Right lobe of liver (tissue), 4 donors: Measurements from ENCODE around the gene DNAJB8.

ENCODE experiments used
- POLR2A ChIP-seq: fragments of 450-650 bp; IDR thresholded peaks from one replicate; pipeline ENCODE4 v1.6.1; 2017; ENCODE audit warnings: antibody characterized with exemption, mild to moderate bottlenecking
- TF ChIP-seq, protein P1 (sequence below), 4 donors: fragments of 200-600 bp in 3 of 4; fragments of 450-650 bp in 1 of 4; IDR thresholded peaks; one replicate each; pipeline versions ENCODE4 v1.5.1 to v1.8.0; 2016 to 2022; ENCODE audit warnings: antibody characterized with exemption in 4 of 4, mild to moderate bottlenecking in 2 of 4
- donor health status: DM: no; HTN: no; CAD: no.
- donor health status: DM: no; HTN: no; CAD: no.
- donor health status: DM: no; HTN: yes; CAD: no.

DNA sequence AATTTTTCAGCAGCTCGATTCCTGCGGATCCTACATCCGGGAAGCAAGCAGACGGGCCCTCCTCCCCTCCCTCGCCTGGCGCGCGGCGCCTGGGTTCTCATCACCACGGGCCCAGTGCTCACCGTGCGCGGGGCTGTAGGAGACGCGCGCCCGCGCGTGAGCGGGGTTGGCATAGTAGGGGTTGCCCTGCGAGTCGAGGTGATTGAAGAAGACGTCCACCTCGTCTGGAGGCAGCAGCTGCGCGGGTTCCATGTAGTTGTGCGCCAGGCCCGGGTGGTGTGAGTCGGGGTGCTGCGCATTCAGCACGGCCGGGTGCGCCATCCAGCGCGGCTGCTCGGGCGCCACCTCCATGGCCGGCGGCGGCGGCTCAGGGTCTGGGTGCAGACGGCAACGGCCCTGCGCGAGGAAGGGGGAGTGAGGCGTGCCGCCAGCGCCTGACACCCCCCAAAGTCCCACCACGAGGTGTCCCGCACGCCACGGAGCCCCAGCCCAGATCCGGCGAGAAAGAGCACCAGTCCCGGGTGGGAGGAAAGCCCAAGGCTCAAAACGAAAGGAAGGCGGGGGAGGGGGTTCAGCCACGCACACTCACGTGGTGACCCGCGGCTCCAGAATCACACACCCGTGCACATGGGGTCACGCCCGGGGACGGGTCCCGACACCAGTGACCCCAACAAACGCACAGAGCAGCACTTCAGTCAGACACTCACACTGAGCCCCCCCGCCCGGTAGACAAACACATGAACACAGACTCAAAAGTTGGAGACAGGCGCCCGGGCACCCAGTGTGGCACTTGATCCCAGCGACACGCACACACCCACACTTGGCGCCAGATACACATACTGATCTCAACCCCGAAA lies 20.2 kb upstream of the DNAJB8 start:
- TF ChIP-seq, protein P1, sequence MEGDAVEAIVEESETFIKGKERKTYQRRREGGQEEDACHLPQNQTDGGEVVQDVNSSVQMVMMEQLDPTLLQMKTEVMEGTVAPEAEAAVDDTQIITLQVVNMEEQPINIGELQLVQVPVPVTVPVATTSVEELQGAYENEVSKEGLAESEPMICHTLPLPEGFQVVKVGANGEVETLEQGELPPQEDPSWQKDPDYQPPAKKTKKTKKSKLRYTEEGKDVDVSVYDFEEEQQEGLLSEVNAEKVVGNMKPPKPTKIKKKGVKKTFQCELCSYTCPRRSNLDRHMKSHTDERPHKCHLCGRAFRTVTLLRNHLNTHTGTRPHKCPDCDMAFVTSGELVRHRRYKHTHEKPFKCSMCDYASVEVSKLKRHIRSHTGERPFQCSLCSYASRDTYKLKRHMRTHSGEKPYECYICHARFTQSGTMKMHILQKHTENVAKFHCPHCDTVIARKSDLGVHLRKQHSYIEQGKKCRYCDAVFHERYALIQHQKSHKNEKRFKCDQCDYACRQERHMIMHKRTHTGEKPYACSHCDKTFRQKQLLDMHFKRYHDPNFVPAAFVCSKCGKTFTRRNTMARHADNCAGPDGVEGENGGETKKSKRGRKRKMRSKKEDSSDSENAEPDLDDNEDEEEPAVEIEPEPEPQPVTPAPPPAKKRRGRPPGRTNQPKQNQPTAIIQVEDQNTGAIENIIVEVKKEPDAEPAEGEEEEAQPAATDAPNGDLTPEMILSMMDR (IDR thresholded peaks at IDR 0.05), result no peak
- no peak for TF ChIP-seq POLR2A
